ENCODE results near the gene PIGO.

Gene PIGO

DNA sequence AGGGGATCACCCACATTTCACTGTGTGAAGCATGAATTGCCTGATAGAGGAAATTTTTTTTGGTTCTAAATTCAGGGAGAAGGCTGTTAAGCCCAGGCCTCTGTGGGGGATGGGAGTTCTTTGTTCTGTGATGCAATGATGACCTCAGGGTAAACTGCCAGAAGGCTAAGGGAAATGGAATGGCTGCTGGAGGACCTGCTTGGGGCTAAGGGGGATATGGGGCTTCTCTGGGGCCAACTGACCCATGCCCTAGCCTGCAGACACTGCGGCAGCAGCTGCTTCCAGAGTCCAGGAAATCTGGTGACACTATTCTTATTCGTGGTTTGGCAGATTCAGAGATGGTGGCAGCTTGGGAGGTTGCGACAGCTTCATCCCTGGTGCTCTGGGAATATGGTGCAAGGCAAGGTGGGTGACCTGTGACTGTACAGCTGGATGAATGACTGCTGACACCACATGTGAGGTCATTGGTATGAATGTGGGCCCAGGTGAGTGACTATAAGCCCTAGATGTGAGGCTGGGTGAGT, 54.2 kb downstream of the PIGO start:
- TF ChIP-seq, protein P1, sequence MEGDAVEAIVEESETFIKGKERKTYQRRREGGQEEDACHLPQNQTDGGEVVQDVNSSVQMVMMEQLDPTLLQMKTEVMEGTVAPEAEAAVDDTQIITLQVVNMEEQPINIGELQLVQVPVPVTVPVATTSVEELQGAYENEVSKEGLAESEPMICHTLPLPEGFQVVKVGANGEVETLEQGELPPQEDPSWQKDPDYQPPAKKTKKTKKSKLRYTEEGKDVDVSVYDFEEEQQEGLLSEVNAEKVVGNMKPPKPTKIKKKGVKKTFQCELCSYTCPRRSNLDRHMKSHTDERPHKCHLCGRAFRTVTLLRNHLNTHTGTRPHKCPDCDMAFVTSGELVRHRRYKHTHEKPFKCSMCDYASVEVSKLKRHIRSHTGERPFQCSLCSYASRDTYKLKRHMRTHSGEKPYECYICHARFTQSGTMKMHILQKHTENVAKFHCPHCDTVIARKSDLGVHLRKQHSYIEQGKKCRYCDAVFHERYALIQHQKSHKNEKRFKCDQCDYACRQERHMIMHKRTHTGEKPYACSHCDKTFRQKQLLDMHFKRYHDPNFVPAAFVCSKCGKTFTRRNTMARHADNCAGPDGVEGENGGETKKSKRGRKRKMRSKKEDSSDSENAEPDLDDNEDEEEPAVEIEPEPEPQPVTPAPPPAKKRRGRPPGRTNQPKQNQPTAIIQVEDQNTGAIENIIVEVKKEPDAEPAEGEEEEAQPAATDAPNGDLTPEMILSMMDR (IDR thresholded peaks at IDR 0.05; ENCODE audit: extremely low read depth, insufficient read depth, missing control alignments) = no peak
- in situ Hi-C loops (cut with MboI; ENCODE audit: low pct_unique_long_range_greater_than_20kb, low sequenced_read_pairs, unreplicated experiment) = no loop called here
- no peak for DNase-seq (ENCODE audit: low spot score)
